ENCODE results near the gene NLRX1.
"Not testable (repeated sequence)": the region's sequence is repeated elsewhere in the genome, so short reads cannot be mapped to it uniquely, and the experiment has no call there.

The NLRX1 gene

DNA sequence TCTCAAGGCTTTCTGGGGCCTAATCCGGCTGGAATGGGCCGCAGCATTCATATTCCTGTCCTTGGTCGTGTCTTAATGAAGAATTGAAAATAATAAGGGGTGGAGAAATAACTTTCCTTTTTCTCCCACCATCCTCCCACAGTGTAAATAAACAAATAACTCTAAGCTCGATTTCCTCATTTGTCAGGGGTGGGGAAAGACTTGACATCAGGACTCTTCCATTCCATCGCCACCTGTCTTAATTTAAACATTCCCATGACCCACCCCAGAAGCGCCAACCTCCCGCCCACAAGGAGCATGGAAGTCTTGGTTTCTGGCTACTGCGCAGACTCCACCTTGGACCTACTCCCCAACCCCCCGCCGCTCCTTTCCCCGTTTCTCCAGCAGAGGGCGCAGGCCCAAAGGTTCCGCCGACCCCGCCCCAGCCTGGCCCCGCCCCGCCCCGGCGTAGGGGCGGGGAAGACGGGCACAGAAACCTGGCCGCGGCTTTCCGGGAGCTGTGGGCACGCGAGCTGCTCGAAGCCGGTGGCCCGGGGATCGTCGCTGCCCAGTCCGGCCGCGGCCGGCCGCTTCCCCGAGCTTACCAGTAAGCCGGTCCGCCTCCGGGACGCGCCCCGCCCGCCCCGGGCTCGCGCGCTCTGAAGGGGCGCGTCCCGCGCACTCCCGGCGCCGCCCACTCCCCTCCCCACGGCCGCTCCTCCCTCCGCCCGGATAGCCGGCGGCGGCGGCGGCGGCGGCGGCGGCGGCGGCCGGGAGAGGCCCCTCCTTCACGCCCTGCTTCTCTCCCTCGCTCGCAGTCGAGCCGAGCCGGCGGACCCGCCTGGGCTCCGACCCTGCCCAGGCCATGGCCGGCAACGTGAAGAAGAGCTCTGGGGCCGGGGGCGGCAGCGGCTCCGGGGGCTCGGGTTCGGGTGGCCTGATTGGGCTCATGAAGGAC is 37.3 kb downstream of the NLRX1 start, which contains the start of gene CBL:
Gene CBL, plus strand, starts transcription at position 766 of the 937 bp plus-strand sequence. Its CDS starts 79 bp downstream, at position 845.
- DNase-seq (ENCODE audit: extremely low read depth in 1 of 2, low read depth in 1 of 2), result peak; percentile 84 to 98

DNA sequence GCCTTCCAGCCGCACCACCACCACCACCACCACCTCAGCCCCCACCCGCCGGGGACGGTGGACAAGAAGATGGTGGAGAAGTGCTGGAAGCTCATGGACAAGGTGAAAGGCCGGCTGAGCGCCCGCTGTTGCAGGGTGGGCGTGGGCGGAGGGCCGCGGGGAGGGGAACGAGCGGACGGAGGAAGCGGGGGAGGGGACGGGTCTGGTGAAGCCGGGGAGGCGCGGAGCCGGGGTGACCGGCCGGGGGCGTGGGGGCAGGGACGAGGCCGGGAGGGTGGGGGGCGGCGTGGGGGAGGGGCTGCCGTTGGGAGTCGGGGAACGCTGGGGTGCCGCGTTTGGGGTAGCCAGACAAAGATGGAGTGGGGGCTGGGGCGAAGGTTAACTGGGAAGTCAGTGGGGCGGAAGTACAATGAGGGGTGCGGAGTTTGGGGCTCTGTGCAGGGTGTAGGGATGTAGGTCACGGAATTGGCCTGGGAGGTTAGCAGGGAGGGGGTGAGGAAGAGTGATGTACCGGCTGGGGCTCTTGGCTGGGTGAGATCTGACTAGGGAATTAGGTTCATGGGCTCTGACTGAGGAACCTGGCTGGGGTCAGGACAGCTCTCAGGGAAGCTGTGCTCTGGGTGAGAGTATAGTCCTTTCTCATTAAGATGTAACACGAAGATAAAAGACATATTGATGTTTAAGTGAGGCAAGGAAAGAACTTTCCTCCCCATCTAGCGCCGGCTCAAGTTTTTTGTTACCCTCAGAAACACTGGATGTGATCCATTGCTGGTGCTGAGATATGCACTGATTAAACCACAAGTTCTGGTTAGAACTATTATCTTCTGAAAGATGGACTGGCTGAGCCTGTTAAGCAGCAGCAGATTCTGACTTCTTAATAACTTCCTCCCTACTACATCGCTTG is 38.2 kb downstream of the NLRX1 start:
- peak in 1 of 2 donors; percentile 22 for DNase-seq (ENCODE audit: extremely low read depth in 1 of 2, low read depth in 1 of 2)

DNA sequence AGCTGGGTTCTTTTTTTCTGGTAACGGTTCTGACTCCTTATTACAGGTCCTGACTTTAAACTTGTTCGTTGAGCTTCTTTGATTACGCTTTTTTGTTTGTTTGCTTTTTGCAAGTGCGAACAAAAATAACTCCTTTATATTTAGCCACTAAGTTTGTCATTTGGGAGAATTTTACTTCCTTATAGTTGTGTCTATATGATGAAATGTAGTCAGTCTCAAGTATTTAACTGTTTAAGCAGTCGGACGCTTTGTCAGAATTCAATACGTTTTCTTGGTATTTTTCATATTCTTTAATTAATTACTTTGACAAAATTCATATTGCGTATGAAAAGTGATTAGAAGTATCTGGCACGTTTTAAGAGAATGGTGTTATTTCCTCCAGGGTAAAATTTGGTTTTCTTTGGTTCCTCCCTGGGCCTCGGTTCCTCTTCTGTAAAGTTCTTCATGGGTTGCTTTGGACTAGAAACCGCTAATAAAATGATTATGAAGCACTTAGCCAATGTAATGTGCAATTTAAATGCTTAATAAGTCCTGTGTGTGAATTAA is 39.0 kb downstream of the NLRX1 start:
- DNase-seq (ENCODE audit: extremely low read depth in 1 of 2, low read depth in 1 of 2), result no peak

DNA sequence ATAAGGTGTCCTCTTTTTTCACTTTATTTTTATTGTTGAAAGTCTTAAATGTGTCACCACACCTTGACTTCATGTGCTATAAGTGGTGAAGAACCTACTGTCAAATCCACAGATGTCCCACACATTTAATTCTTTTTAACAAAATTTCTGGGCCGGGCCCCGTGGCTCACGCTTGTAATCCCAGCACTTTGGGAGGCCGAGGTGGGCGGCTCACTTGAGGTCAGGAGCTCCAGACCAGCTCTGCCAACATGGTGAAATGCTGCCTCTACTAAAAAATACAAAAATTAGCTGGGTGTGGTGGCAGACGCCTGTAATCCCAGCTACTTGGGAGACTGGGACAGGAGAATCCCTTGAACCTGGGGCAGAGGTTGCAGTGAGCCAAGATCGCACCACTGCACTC is 40.7 kb downstream of the NLRX1 start:
- no peak for DNase-seq (ENCODE audit: extremely low read depth in 1 of 2, low read depth in 1 of 2)

DNA sequence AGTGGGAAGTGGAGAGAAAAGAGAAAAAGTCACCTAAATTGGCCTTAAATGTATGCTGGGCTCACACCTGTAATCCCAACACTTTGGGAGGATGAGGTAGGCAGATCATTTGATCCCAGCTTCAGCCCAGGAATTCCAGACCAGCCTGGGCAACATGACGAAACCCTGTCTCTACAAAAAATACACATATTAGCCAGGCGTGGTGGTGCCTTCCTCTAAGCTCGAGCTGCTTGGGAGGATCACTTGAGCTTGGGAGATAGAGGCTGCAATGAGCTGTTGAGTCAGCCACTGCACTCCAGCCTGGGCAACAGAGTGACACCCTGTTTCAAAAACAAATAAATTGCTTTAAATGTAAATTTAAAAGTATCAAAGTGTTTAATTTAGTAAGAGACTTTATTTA is 41.5 kb downstream of the NLRX1 start:
- no peak for DNase-seq (ENCODE audit: extremely low read depth in 1 of 2, low read depth in 1 of 2)

DNA sequence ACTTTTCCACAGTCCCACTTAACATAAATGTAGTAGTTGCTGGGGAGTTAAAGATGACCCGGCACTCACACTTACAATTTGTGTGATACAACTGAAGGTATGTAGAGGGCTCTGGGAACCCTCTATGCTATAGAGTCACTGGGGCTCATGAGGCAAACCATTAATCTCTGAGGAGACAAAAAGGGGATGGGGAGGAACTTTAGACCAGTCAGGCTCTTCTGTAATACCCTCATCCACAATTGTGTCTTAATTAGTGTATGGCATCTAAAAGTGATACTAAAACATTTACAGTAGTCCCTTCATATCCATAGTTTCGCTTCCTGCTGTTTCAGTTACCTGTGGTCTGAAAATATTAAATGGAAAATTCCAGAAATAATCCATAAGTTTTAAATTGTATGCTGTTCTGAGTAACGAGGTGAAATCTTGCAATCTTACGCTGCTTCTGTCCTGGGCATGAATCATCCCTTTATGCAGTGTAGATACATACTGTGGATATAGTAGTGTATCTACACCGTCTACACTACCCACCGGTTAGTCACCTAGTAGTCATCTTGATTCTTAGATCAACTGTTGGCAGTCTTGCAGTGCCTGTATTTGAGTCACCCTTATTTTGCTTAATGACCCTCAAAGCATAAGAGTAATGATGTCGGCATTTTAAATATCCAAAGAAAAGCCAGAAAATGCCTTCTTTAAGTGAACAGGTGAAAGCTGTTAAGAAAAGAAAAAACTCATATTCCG is 49.8 kb downstream of the NLRX1 start:
- no peak for DNase-seq (ENCODE audit: extremely low read depth in 1 of 2, low read depth in 1 of 2)

DNA sequence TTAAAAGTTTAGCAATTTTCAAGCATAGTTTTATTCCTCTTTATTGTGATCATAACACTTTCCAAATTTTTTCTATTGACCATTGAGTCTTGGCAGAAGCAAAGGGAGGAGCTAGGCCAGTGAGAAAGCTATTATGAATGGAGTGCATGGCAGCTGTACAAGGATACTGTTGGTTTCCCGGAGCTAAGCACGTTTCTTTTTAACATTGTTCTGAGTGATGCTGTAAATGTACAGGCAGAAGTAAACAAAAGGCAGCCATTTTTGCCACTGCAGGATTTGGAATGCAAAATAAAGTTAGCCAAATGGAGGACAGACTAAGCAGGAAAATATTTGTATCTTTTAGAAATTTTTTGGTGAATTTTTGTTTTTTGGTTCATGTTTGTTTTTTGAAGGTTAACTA is 53.8 kb downstream of the NLRX1 start:
- DNase-seq (ENCODE audit: extremely low read depth in 1 of 2, low read depth in 1 of 2), result no peak

DNA sequence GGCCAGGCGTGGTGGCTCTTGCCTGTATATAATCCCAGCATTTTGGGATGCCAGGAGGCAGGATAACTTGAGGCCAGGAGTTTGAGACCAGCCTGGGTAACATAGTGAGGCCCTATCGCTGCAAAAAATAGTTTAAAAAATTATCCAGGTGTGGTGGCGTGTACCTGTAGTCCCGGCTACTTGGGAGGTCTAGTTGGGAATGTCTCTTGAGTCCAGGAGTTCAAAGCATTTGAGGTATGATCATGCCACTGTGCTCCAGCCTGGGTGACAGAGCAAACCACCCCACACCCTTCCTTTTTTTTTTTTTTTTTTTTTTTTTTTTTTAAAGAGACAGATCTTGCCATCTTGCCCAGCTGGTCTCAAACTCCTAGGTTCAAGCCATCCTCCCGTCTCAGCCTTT is 54.4 kb downstream of the NLRX1 start:
- no peak for DNase-seq (ENCODE audit: extremely low read depth in 1 of 2, low read depth in 1 of 2)

DNA sequence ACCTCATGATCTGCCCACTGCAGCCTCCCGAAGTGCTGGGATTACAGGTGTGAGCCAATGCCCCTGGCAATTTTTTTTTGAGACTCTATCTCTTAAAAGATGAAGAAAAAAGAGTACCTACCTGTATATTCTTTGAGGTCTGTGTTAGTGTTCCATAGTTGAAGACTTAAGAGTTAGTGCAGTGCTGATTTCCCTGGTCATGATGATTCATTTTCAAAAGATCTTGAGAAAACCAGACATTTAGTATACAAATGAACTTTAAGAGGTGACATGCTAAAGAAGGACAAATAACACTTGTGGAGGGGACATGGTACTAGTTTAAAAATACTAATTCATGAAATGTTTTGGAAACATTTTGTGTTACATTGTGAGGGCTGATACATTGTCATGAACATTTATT is 55.3 kb downstream of the NLRX1 start:
- DNase-seq (ENCODE audit: extremely low read depth in 1 of 2, low read depth in 1 of 2), result no peak

DNA sequence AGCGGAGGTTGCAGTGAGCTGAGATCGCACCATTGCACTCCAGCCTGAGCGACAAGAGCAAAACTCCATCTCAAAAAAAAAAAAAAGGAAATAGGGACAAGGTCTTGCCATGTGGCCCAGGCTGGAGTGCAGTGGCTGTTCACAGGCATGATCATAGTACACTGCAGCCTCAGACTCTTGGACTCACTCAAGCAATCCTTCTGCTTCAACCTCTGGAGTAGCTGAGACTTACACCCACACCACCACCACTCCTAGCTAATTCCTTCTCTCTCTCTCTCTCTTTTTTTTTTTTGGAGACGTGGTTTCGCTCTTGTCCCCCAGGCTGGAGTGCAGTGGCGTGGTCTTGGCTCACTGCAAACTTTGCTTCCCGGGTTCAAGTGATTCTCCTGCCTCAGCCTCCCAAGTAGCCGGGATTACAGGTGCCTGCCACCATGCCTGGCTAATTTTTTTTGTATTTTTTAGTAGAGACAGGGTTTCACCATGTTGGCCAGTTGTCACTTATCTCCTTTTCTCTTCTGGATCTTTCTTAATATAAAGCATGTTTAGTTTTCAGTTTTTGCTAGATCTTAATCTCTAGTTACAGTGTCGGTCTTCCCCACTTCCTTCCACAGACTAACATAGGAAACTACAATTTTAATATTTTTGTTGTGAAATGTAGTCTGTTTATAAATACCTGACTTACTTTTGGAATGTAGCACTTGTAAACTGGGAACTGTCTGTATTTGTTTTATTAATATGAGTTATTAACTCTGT is 60.2 kb downstream of the NLRX1 start:
- DNase-seq (ENCODE audit: extremely low read depth in 1 of 2, low read depth in 1 of 2), result not testable (repeated sequence)

DNA sequence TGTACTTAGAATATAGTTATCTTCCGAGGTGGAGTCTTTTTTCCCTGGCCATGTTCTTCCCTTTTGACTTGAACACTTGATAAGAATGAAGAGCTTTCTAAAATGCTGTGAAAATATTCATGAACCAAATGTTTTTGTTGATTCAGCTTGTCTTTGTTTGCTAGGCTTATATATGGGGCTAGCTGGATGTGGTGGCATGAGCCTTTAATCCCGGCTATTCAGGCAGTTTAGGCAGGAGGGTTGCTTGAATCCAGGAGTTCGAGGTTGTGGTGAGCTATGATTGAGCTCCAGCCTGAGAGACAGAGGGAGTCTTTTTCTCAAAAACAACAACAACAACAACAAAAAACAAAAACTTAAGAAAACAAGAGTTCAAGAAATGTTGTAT is 60.8 kb downstream of the NLRX1 start:
- no peak for DNase-seq (ENCODE audit: extremely low read depth in 1 of 2, low read depth in 1 of 2)

DNA sequence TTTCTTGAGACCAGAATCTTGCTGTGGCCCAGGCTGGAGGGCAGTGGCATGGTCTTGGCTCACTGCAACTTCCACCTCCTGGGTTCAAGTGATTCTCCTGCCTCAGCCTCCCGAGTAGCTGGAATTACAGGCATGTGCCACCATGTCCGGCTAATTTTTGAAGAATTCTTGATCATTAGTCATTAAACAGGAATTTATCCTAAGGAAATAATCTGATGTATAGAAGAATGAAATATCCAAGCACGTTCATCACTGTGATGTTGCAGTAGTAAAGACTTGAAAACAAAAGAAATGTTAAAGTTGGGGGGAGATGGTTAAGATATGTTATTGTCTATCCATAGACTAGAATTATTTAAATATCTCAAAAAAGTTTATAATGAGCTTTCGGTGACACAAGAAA is 61.2 kb downstream of the NLRX1 start:
- DNase-seq (ENCODE audit: extremely low read depth in 1 of 2, low read depth in 1 of 2), result no peak

Measured in activated CD8-positive, alpha-beta memory T cell treated with anti-CD3 and anti-CD28 coated beads for 1 hour (primary cell).